HG03378 (cell line): ENCODE data around the gene PROSER3.
A peak's percentile ranks its signal among the peaks of the same experiment; 100 is the strongest.

ENCODE experiments used
- ATAC-seq: cut with Tn5 transposase; IDR thresholded peaks from one replicate; pipeline ENCODE4 v1.9.1; 2021; ENCODE audit warnings: mild to moderate bottlenecking, moderate library complexity; ENCODE audit not compliant: unreplicated experiment

Gene PROSER3

DNA sequence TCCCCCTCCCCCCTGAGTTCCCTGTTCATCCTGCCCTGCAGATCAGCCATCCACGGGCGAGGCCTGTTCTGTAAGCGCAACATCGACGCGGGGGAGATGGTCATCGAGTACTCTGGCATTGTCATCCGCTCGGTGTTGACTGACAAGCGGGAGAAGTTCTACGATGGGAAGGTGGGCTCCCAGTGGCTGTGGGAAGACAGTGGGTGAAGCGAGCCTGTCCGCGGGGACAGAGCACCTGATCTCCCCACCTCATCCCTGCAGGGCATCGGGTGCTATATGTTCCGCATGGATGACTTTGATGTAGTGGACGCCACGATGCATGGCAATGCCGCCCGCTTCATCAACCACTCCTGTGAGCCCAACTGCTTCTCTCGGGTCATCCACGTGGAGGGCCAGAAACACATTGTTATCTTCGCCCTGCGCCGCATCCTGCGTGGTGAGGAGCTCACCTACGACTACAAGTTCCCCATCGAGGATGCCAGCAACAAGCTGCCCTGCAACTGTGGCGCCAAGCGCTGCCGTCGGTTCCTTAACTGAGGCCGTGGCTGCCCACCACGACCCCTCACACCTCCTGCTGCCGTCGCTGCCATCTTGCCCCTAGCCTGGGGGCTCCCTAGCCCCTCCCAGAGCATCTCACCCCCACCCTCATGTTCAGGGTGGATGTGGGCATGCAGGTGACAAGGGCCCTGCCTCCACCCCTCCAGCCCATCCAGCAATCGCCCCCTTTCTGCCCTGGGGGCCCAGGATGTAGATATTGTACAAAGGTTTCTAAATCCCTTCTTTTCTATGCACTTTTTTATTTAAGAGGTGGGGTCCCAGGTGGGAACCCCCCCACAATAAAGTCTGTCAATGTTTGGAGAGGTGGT is 19.7 kb upstream of the PROSER3 start:
- ATAC-seq: no peak

DNA sequence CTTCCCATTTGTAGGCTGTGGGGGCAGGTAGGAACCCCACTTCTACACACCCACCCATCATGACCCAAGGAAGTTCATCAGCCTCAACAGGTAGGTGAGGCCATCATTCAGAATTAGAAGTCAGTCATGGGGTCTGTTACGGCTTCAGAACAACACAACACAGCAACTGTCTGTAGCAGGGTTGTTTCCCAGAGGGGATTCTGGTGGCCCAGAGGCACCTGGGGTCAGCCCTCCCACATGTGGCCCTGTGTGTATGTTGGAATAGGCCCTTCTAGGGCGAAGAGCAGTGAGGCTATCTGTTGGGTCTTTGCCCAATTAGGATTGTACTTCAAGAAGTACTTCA is 19.1 kb upstream of the PROSER3 start:
- ATAC-seq: no peak

DNA sequence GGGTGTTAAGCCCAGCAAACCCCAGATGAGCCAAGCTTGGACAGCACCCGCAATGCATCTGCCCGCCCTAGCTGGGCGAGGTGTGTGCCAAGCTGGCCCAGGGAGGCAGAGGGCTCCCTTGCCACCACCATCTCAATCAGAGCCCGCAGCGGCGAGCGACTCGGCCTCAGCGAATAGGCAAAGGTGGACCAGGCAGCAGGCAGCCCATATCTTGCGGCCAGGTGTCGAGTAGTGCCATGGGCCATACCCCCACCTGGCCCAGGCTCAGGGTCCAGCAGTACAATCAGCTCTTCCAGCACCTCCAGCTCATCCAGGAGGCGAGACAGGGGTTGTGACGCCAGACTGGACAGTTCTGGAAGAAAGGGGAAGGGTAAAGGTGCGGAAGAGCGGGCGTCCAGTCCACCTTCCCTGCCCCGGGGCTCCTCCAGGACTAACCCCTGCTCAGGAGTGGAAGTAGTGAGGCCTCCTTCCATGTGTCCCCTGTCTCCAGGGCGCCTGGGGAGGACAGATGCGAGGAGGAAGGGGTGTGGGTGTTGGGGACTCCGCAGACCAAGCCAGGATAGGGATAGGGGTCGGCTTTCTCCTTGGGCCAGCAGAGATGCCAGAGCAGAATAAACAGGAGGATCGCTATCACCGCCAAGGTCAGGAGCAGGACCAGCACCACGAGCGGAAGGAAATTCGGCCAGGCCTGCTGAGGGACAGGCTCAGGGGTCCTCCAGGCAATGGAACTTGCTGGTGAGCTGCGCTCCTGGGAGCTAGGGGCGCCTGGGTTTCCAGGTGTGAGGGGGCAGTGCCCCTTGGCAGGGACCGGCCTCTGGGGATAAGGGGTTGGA is 18.5 kb upstream of the PROSER3 start:
- ATAC-seq: no peak

DNA sequence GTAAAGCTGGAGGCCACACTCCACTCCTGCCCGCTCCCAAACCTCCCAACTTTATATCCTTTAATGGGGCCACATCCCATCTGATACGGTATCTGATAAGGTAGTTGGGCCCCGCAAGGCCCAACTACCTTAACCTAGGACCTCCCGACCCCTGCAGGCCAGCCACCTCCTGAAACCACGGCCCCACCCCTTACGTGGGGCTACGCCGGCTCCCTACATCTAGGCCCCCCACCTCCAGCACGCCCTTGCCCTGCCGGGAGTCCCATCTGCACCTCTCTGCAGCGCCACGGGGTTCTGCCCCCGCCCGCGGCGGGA is 17.9 kb upstream of the PROSER3 start:
- no peak for ATAC-seq

DNA sequence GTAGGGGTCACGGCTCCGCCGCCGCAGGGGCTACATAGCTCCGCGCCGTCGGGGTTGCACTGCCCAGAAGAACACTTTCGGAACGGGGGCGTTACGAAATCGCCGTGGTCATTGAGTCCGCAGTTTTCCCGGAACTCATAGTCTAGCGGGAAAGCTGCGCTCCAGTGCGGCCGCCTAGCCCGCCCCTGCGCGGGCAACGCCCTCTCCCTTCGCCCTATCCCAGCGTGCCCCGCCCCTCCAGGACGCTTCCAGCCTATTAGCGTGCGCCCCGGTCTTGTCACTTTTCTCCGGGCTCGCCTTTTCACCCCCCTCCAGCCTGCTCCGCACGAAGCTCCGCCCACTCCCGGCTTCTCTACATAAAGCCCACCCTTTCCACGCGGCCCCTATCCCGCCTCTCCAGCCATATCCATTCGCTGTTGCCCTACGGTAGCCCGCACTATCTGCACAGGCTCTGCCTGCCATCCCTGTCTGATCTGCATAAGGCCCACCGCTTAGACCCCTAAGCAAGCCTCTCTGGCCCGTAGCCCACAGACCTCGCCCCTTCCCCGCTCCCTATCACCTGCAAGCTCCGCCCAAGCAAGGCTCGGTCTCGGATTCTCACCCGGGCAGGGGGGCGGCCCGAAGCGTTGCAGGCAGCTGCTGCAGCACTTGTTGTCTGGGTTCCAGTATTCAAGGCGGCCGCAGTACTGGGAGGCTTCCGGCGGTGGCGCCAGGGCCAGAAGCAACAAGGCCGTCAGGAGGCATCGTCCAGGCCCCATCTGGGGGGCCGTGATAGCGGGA is 17.4 kb upstream of the PROSER3 start:
- peak; percentile 37 for ATAC-seq

- no peak for ATAC-seq
These were observed 16.8 kb upstream of the PROSER3 start for GRCh38 chr19:35741203-35741515.

DNA sequence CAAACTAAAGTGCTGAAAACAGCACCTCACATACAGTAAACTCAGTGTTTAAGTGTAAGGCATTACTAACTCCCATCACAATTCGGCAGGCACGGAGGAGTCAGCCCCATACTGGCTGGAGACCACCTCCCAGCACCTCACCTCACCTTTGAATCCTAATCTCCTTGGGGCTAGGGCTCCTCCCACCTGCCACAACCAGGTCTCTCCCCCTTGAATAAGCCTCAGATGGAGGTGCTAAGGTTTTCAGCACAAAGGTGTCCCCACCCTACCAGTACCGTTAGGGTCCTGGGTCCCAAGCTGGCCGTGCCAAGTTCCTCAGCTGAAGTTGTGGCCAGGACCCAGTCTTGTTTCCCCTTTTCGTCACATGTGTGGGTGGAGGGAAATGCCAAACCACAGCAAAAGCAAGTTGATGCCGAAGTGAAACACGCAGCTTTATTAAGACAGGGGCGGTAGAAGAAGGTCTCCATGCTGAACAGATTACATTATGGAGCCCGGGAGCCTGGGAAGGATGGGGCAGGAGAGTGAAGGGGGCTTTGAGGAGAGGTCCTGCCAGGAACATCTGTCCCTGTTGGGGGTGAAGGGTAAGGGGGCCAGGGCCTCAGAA is 15.8 kb upstream of the PROSER3 start, which contains the start of gene IGFLR1:
Gene IGFLR1 (minus strand): TSS at position 332 of the 604 bp plus-strand sequence. CDS start 1,272 bp downstream, outside the sequence.
- ATAC-seq: no peak

- ATAC-seq: no peak
These were observed 14.1 kb upstream of the PROSER3 start for GRCh38 chr19:35743640-35744429.

GRCh38 chr19:35744430-35745327 is 13.3 kb upstream of the PROSER3 start:
- no peak for ATAC-seq

DNA sequence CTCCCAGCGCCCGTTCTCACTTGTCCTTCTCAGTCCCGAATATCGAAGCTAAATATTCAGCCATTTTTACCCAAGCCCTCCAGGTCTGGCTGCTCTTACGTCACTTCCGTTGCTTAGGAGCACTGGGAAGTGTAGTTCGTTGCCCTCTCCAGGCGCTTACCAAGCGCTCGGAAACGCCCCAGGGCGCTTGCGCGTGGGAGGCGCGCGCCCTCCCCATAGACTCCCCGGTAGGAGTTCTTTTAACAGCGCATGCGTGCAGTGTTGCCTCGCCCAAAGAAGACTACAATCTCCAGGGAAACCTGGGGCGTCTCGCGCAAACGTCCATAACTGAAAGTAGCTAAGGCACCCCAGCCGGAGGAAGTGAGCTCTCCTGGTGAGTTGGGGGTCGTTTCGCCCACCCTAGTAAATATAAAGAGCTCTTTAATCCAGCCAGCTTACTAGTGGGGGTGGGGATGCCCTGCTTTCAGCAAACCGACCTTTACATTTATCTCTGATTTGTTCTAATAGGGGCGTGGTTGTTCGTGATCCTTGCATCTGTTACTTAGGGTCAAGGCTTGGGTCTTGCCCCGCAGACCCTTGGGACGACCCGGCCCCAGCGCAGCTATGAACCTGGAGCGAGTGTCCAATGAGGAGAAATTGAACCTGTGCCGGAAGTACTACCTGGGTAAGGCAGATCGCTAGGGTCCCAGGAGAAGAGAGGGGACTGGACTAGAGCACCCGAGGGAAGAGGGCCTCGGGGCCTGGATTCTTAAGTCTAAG is 12.5 kb upstream of the PROSER3 start, which contains the start of the genes PSENEN and U2AF1L4:
Gene PSENEN (plus strand): TSS at position 324 of the 759 bp plus-strand sequence. CDS start 280 bp downstream, at position 604.
Gene U2AF1L4 (minus strand): TSS at position 91 of the 759 bp plus-strand sequence. CDS start 27 bp downstream, at position 64.
- peak; percentile 39 for ATAC-seq

- ATAC-seq: no peak
These were observed 11.9 kb upstream of the PROSER3 start for GRCh38 chr19:35746087-35746462.

DNA sequence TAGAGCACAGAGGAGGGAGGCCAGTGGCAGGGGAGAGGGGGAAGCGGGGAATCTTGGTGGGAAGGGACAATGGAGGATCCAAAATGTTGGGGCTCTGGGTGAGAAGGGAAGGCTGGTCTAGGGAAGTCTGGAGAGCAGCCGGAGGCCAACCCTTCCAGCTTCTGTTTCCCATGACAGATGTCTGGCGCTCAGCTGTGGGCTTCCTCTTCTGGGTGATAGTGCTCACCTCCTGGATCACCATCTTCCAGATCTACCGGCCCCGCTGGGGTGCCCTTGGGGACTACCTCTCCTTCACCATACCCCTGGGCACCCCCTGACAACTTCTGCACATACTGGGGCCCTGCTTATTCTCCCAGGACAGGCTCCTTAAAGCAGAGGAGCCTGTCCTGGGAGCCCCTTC is 11.4 kb upstream of the PROSER3 start:
- no peak for ATAC-seq

DNA sequence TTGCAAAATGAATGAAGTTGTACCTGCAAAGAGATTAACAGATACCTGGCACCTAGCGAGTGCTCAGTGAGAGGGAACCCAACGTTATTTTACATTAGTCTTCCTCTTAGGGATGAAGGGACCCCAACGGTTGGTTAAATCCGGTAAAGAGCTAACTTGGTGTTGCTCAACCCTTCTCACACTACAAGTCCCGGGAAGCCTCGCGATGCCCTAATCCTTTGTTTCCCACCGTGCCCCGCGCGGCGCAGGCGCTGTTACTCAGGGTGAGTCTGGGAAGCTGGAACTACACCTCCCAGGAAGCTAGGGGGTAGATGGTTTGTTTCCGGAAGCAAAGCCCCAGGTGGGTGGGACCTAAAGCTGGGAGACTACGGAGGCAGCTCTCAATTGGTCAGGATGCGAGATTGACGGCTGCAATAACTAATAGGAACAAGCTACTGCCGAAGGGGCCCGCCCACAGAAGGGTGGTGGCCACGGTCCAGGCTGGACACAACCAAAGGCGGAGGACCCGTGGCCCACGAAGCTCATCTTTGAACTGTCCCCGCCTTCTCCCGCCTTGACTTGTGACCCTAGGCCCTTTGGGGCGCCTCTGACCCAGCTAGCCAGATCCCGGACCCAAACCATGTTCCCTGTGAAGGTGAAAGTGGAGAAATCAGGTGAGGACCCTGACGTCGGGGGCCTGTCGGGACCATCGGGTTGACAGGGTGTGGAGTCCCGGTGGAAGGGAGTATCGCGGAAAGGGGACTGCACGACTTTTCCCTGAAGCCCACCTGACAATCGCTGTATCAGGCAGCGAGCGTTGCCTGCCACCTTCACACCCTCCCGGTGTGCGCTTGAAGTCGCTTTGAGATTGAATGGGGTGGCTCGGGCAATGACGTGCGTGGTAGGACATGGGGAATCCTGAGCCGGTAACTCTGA is 9.6 kb upstream of the PROSER3 start, which contains the start of gene LIN37:
Gene LIN37 (plus strand): TSS at position 471 of the 915 bp plus-strand sequence. CDS start 149 bp downstream, at position 620.
- peak; percentile 72 for ATAC-seq

DNA sequence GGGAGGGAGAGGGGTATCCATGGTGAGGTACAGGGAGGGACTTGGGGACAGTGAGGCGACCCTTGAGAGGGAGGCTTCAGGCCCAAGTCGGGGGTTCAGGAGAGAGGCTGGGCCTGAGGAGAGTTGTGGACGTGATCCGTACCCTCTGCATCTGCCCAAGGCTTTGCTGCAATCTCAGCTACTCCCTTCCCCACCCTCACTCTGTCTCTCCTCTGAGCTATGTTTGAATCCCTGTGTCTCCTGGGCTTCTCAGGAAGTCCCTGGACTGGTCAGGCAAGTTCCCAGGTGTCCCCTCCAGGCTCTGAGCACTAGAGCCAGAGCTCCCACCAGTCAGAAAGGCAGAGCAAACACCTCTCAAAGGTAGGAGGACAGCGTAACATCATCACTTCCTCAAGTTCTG is 7.8 kb upstream of the PROSER3 start:
- ATAC-seq: no peak

DNA sequence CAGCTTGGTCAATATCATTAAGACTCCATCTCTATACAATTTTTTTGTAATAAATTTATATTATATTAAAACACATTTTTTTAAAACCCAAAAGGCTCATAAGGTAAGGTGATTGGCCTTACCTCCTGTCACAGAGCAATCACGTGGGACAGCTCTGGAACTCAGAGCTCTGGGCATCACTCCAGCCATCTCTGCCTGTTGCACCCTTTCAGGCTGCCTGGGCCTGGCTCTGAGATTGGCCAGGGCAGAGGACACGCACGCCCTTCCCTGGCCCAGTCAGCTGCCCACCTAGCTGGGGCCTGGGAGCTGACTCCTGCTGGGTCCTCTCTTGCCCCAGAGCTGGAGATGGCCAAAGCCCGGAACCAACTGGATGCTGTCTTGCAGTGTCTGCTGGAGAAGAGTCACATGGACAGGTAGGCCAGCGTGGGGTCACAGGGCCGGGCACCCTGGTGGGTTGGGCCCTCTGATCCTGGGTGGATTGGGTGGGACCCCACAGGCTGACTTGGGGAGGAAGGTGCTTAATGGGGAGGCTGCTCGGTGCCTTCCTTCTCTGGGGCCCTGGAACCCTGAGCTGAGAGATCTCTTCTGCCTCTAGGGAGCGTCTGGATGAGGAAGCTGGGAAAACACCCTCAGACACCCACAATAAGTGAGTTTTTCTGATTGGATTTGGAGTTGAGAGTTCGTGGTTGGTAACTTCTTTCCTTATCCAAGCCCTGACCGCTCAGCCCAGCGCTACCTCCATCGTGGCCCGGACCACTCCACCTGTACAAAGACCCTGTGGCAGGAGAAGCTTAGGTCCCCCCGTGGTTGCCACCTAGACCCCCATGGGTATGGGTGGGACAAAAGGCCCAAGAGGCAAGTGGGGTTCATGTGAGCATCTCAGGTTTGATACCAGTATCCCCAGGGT is 5.9 kb upstream of the PROSER3 start:
- ATAC-seq: no peak

- ATAC-seq: no peak
These were observed 5.1 kb upstream of the PROSER3 start for GRCh38 chr19:35752746-35753350.
